Glomerular endothelial cell (primary cell): ENCODE data around the gene DNAH2. TPM values are rescaled to one million over a fixed set of nuclear protein-coding genes. Genes with fewer than 3 reads are reported as not detected.

Source experiments
- DNase-seq: peaks from one replicate; pipeline ENCODE4 v3.0.0-alpha.2; 2011; ENCODE audit warnings: low read depth, low spot score; ENCODE audit errors: extremely low read depth
- total RNA-seq: library from RNA; depleted of rRNA; stranded (reverse); fragments of >200 nt; gene quantifications from 2 replicates; pipeline ENCODE4 v1.2.3, GENCODE V29; 2015

Gene DNAH2
- total RNA-seq, 1 donor from 2014 or later, result not detected

DNA sequence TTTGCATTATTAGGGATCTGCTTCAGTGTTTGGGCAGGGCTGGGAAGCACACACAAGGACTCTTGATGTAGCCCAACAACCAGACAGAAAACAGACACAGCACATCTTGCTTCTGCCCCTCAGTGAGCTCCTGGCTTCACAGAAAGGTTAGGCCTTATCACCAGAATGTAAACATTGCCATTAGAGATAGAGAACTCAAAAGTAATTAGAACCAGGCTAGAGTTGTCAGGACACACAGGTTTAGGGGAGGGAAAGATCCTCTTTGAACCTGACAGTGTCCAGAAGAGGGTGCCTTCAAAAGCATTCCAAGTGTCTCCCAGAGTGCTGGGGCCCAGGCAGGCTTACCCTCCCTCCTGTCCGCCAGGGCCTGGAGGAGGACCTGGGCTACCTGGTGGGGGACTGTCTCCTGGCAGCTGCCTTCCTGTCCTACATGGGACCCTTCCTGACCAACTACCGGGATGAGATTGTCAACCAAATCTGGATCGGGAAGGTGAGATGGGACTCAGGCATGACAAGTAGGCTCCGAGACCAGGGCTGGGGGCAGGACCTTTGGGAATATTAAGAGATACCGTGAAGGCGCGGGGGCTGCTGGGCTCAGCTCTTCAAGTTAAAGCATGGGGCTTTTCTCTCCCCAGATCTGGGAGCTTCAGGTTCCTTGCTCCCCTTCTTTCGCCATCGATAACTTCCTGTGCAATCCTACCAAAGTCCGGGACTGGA, 99.5 kb downstream of the DNAH2 start:
- no peak for DNase-seq

DNA sequence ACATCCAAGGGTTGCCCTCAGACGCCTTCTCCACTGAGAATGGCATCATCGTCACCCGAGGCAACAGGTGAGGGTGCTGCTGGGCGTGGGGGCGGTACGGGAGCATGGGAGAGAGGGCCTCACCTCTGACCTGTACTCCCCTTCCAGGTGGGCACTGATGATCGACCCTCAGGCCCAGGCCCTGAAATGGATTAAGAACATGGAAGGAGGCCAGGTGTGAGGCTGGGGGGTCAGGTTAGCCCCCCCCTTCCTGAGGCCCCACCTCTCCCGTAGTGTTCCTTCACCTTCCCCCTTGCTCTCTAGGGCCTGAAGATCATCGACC, 100.1 kb downstream of the DNAH2 start:
- DNase-seq, result no peak

DNA sequence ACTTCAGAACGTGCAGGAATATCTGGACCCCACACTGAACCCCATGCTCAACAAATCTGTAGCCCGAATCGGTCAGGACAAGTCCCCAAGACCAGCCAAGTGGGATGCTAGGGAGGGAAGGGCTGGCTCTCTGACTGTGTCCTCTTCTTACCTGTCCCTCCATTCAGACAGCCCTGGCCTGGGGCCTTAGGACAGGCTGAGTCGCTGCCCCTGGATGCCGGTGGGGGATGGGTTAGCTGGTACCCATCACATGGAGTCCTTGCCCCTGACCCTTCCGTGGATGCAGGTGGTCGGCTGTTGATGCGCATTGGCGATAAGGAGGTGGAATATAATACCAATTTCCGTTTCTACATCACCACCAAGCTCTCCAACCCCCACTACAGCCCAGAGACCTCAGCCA, 100.5 kb downstream of the DNAH2 start:
- DNase-seq, result no peak

DNA sequence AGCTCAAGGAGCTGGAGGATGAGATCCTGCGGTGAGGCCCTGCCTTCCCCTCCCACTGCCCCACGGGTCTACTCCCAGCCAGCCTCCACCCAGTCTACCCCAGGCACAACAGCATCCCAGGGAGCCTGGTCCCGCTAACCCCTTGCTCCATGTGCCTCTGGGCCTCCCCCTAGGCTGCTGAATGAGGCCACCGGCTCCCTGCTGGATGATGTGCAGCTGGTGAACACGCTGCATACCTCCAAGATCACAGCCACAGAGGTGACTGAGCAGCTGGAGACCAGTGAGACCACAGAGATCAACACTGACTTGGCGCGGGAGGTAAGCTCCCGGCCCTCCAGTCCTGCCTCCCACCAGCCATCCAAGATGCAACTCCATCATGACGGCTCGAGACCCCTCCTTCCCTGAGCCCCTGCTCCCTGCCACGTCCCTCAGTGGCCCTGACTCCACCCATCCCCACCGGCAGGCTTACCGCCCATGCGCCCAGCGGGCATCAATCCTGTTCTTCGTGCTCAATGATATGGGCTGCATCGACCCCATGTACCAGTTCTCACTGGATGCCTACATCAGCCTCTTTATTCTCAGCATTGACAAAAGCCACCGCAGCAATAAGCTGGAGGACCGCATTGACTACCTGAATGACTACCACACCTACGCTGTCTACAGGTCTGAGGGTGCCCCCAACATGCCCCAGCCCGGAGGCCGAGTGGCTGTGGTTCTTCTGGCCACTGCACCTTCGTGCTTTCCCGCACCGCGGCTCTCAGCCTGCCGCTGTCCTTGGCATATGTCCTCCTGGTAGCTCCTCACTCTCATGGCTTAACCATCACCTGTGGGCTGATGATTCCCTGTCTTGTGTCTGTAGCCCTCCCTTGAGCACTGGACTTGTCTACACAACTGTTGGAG, 101.5 kb downstream of the DNAH2 start:
- no peak for DNase-seq

DNA sequence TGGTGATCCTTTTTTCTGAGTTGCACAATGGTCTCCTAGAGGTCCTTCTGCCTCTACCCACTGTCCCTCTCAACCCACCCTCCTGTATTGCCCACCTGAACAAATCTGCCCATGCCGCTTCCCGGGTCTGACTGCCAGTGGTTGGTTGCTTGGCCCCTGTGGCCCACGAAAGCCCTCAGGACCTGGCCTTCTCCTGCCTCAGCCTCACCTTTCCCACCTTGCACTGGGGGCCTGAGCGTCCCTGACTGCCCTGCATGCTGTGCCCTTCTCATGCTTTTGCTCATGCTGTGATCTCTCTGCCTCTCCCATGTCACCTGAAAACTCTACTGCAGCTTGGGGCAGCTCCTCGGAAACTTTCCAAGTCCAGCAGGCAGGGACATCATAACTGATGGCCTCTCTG, 102.7 kb downstream of the DNAH2 start:
- no peak for DNase-seq

DNA sequence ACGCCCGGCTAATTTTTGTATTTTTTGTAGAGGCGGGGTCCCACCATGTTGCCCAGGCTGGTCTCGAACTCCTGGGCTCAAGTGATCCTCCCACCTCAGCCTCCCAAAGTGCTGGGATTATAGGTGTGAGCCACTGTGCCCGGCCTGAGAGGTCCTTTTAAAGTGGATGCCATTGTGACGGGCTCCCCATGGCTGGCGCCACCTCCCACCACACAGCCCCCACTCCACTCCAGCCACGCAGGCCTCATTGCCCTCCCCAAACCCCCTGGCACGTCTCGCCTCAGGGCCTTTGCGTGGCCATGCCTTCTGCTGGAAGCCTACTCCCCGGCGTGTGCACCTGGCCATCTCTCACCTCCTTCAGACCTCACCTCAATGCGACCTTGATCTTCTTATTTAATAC, 104.6 kb downstream of the DNAH2 start:
- no peak for DNase-seq

DNA sequence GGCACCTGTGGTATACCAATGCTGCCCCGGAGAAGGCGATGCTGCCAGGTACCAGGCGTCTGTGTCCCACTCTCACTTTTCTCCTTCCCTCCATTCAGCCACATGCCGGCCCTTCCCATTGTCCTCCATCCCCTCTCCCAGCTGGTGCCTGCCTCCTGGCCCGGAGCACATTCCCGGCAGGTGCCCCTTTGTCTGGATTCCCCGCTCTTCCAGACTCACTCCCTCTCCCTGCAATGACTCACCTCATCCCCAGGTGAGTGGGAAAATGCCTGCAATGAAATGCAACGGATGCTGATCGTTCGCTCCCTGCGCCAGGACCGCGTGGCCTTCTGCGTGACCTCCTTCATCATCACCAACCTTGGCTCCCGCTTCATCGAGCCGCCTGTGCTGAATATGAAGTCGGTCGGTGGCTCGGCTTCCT, 106.0 kb downstream of the DNAH2 start:
- no peak for DNase-seq

DNA sequence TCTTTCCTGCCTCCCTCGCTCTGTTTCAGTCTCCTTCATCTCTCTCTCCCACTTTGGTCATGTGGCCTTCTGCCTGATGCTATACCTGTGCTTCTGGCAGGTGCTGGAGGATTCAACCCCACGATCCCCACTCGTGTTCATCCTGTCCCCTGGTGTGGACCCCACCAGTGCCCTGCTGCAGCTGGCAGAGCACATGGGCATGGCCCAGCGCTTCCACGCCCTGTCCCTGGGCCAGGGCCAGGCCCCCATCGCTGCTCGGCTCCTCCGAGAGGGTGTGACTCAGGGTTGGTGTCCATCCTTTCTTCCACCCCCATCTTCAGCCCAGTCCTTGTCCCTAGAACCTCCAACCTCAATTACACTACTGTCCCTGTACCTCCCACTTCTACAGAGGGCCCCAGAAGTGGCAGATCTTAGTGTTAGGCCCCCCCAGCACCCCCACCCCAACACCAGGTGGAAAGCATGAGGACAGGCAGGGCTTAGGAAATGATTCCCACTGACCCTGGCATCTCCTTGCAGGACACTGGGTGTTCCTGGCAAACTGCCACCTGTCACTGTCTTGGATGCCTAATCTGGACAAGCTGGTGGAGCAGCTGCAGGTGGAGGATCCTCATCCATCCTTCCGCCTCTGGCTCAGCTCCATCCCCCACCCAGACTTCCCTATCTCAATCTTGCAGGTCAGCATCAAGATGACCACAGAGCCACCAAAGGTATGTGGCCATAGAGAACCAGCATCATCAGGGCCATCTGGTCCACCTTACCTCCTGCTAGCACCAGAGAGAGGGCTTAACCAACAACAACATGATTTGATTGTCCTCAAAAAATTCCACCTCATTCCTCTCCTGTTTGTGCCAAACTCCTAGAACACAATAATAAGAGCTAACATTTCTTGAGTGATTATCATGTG, 106.7 kb downstream of the DNAH2 start:
- DNase-seq, result no peak

DNA sequence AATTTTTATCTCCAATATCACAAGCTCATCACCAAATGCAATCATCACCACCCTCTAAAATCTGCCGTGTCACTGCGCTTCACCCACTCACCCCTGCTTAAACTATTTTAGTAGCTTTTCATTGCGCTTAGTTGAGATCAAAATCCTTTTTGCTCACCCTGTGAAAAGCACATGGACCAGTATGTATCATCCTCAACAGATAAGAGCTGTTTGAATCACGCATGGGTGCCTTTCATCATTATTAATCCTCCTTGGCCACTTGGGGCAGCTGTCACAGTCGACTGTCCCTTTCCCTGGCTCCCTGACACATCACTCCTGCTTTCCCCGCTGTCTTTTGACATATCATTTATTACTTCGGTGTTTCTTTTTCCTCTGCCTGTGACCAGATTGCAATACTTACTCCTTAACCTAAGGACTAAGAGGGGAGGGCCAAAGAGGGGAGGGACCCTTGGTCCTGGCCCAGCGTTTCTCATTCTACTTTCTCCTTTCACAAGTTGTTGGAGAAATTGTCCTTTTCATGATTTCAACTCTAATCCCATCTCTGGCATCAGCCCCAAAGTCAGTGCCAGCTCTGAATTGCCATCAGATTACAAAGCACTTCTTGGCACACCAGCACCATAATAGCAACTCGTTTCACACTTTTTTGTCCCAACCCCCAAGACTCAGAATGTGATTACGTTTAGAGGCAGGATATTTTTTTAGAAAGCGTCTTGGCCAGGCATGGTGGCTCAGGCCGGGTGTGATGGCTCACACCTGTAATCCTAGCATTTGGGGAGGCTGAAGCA, 107.9 kb downstream of the DNAH2 start:
- no peak for DNase-seq

DNA sequence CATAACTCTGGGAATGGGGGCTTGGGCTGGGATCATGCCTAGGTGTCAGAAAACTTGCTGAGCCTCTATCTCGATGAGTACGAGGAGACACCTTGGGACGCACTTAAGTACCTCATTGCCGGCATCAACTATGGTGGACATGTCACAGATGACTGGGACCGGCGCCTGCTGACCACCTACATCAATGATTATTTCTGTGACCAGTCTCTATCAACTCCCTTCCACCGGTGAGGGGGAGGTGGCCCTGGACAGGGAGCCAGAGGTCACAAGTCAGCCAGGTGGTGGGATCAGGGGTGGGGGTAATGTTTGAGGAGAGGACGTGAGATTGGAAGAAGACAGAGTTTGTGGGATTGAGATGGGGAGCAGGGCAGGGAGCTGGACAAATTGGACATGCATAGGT, 113.1 kb downstream of the DNAH2 start:
- no peak for DNase-seq

DNA sequence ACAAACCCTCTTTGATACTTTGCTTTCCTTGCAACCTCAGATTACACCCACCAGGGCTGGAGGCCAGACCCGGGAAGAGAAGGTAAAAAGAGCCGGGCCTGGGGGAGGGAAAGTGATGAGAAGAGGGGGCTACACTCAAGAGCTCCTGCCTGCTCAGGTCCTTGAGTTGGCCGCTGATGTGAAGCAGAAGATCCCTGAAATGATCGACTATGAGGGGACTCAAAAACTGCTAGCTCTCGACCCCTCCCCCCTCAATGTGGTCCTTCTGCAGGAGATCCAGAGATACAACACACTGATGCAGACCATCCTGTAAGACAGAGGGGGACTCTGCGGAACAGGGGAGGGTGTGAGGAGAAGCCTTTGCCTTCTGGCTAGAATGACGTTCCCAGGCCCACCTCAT, 113.7 kb downstream of the DNAH2 start:
- DNase-seq, result no peak

DNA sequence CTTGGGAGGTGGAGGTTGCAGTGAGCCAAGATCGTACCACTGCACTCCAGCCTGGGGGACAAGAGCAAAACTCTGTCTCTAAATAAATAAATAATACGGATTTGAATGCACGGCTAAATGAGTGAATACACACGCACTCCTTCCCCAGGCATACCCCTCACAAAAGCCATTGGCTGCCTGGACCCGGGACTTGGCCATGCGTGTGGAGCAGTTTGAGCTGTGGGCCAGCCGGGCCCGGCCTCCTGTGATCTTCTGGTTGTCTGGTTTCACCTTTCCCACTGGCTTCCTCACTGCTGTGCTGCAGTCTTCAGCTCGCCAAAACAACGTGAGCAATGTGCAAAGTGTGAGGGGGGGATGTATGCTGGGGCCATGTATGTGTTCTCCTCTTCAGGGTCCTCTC, 114.9 kb downstream of the DNAH2 start:
- no peak for DNase-seq

DNA sequence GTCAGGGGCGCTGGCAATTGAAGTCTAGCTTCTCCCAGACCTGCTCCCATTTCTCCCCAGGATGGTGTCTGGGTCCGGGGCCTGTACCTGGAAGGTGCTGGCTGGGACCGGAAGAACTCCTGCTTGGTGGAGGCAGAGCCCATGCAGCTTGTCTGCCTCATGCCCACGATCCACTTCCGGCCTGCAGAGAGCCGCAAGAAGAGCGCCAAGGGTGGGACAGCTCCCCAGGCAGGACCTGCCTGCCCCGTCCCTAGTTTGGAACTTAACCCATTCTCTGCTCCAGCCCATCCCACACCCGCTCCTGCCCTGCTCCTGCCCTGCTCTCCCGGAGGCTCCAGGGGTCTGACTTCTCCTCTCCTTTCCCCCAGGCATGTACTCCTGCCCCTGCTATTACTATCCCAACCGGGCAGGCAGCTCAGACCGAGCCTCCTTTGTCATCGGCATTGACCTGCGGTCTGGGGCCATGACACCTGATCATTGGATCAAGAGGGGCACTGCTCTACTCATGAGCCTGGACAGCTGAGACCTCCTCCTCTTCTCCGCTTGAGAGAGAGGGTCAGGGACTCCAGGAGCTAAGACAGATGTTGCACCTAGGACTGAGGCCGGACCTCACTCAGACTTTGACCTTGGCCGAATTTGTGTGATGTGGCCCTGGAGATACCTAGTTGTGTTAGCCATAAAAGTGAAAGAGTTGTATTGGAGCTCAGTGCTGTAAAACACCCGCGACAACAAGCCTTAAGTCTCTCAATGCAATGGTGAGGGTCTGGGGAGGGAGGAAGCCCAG, 115.7 kb downstream of the DNAH2 start:
- DNase-seq, result no peak

DNA sequence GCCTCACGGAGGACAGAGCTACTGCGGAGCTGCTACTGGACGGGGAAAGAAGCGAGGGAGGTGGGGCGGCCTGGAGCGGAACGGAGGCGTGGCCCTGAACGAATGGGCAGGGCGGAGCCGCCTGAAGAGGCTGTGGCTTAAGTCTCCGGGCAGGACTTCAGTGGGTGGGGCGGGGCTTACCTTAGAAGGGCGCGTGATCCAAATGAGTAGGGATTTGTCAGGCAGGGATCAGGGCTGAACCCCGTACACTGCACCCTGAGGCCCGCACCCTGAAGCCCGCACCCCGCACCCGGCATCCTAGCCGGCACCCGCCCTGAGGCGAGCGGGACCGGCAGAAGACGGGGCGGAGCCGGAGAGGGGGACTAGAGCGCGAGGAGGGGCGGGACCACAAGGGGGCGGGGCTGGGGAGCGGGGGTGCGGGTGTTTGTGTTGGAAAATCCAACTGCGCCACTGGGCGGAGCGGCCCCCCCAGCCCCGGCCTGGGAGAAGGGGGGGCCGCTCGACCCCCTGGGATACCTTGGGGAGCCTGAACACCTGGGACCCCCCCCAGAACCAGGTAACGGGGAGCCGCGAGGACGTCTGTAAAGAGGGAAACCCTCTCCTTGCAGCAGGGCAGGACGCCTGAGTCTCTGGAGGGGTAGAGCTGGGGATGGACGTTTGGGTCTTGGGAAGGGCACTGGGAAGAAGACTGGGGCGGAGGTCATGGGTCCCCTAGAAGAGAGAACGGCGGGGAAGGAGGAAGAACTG, 116.4 kb downstream of the DNAH2 start, which contains the start of gene KDM6B:
KDM6B (plus strand) TSS at position 423 of the 747 bp plus-strand sequence. CDS start 11,338 bp downstream, outside the sequence.
- no peak for DNase-seq

DNA sequence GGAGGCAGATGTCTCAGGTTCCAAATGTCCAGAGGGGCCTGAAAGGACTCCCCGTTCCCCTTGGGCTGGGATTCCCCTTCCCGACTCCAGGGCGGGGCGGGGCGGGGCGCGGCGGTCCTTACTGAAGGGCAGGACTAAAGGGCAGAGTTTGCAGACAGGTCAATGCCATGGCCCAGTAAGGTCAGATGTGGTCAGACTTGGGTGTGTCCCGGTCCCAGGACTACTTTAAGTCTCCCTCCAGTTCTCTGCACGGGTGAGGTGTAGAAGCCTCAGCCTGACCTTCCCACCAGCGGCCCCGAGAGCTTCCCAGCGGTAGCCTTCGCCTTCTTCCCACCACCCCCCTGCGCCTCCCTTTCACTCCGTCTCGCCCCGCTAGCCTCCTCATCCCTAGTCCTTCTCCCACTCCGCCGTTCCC, 117.0 kb downstream of the DNAH2 start:
- DNase-seq, result no peak

DNA sequence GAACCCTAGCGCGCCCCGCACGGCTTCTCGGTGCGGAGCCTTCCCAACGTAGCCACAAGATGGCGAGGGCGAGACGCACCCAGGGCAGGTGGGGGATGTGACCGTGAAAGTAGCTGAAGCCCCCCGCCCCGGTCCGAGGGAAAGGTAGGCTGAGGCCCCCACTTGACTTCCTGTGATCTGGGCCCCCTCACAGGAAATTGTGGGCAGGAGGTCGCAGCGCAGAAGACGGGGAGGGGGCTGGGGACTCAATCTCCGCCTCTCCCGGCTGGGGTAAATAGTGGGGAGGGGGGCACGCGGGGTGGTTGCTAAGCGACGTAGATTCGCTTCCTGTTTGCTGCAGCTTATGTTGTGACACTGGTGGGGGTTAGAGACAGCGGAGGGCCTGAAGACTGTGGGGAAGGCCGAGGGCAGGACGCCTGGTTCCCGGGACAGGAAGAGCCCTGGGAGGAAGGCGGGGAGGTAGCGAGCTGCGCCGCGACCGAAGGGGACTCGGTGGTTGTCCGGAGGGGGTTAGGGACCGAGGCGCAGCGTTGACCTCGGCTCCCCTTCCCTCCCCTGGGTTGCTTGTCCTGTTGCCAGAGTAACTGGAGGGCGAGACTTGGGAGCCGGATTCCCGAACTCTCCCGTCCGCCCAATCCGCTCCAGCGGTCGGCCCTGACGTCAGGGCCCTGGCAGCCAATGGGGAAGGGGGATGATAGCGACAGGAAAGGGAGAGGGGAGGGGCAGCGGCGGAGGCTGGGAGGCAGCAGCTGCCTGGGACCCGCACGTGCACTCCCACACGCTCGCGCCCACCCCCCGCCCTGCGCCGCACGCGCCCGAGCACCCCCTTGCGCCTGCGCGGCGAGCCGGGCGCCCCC, 117.6 kb downstream of the DNAH2 start:
- DNase-seq, result no peak

DNA sequence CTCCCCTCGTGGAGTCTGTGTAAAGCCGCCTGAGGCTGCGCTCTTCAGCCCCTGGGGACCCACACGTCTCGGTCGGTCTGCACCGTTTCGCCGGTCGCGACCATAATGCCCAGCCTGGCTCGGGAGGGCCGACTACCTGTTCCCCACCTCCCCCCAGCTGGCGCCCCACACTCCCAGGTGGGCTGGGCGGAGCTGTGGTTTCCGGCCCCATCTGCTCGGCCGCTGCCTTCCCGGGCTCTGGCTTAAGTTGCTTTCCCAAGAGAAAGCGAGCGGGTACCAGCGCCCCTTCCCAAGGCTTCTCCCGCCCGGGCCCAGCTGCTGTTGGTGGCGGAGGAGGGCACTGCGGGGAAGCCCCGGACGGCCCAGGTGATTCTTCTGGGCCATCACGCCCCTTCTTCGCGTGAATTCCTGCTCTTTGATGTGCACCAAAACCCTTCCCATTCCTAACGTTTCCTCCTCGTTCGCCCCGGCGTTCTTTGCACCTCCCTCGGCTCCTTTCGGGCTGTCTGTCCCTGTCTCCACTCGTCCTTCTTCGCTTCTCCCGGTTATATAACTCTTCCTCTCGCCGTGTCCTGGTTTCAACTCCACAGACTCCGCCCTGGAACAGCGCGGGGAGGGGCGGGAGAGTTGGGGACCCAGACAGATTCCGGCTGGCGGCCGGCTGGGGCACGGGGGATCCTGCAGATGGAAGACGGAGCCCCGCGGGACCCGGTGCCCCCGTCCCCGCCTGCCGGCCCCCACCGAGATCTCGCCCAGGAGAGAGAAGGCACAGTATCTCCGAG, 118.5 kb downstream of the DNAH2 start:
- no peak for DNase-seq
